ENCODE data around the gene SLC30A1.

GRCh38 chr1:211620097-211620496 is 41.1 kb upstream of the SLC30A1 start:
- TF ChIP-seq POLR2AphosphoS5 (IDR thresholded peaks at IDR 0.05; ENCODE audit: borderline replicate concordance, low read depth, low read length) (no peak), EZH2 (IDR thresholded peaks at IDR 0.05) (no peak), FOXP2 (optimal IDR thresholded peaks at IDR 0.05; ENCODE audit: control extremely low read depth, extremely low read length, insufficient read depth) (no peak)
